Naive thymus-derived CD8-positive, alpha-beta T cell (primary cell): ENCODE results near the gene UGT2B7. TPM values are rescaled to one million over a fixed set of nuclear protein-coding genes. Genes with fewer than 3 reads are reported as not detected.

Experiments
- ATAC-seq, 2 donors: fragments of 150-1000 bp; cut with Tn5 transposase in 1 of 2; sonication (Bioruptor Pico), chemical (Tn5 transposase) in 1 of 2; 1 replicate in 1 of 2; 2 replicates in 1 of 2; pipeline ENCODE4 v1.10.0; 2021; ENCODE audit warnings: mild to moderate bottlenecking in 2 of 2, moderate library complexity in 2 of 2
- POLR2A ChIA-PET: fragments of 350-600 bp; sonication (Branson Sonifier 250); formaldehyde crosslinking; loops from one replicate; lab custom pipeline; 2021; ENCODE audit warnings: antibody characterized with exemption; lab: Charles Lee
- DNase-seq, 10 donors: peaks; one replicate each; pipeline versions ENCODE4 v3.0.0 to v3.0.0-alpha.2; 2020 to 2022
- H3K27ac Mint-ChIP-seq, 10 donors: one replicate each; pipeline ENCODE4 v1.8.0; 2020 to 2022; ENCODE audit warnings: mild to moderate bottlenecking in 10 of 10, mixed read lengths in 10 of 10, moderate library complexity in 4 of 10, inconsistent platforms in 1 of 10
- H3K27me3 Mint-ChIP-seq, 5 donors: one replicate each; pipeline ENCODE4 v1.8.0; 2021 to 2022; ENCODE audit warnings: mixed read lengths in 5 of 5
- H3K36me3 Mint-ChIP-seq, 3 donors: one replicate each; pipeline ENCODE4 v1.8.0; 2020 to 2022; ENCODE audit warnings: mixed read lengths in 3 of 3, mild to moderate bottlenecking in 2 of 3, inconsistent platforms in 1 of 3
- H3K4me1 Mint-ChIP-seq, 4 donors: one replicate each; pipeline ENCODE4 v1.8.0; 2021 to 2022; ENCODE audit warnings: mixed read lengths in 4 of 4
- H3K4me3 Mint-ChIP-seq, 10 donors: one replicate each; pipeline ENCODE4 v1.8.0; 2020 to 2022; ENCODE audit warnings: mild to moderate bottlenecking in 10 of 10, mixed read lengths in 10 of 10, moderate library complexity in 6 of 10, inconsistent platforms in 1 of 10
- H3K9me3 Mint-ChIP-seq, 9 donors: one replicate each; pipeline ENCODE4 v1.8.0; 2020 to 2022; ENCODE audit warnings: mixed read lengths in 9 of 9, mild to moderate bottlenecking in 3 of 9, inconsistent platforms in 1 of 9, moderate library complexity in 1 of 9
- polyA plus RNA-seq, 3 donors: library from polyadenylated mRNA; unstranded; fragments of 300-500 nt; fragmentation: Illumina TruSeq; gene quantifications; one replicate each; pipeline ENCODE4 v1.2.3, GENCODE V29; 2021
- total RNA-seq, 8 experiments: library from RNA in 2 of 8; stranded (reverse) in 2 of 8; gene quantifications; one replicate each; pipeline ENCODE4 v1.2.3 and lab custom pipeline; 2021 to 2026

Gene UGT2B7
- total and polyA plus RNA-seq, 5 experiments from 2014 or later = not detected

GRCh38 chr4:69133993-69134392 lies 37.7 kb downstream of the UGT2B7 start:
- Mint-ChIP-seq H3K9me3 (no peaks in the 10 kb centered on the region), H3K27ac (no peak overlapping the region), H3K27me3 (no peaks in the 10 kb centered on the region), H3K36me3 (no peaks in the 10 kb centered on the region), H3K4me1 (no peaks in the 10 kb centered on the region), H3K4me3 (no peak overlapping the region)
- ATAC-seq = no peak
- POLR2A ChIA-PET = no interaction called here
- no peak for DNase-seq

DNA sequence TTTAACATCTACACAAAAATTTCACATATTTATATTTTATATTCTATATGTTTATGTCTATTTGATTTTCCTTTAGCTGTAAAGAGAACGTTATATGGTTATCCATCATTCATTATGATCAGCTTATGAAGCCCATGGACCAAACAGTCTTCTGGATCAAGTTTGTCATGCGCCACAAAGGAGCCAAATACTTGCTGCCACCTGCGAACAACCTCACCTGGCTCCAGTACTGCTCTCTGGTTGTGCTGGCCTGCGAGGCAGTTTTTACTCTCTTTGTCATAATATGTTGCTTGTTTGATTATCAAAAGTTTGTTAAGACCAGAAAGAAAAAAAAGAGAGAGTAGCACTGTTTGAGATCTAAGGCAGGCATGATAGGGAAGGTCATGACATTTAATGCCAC lies 38.2 kb downstream of the UGT2B7 start:
- Mint-ChIP-seq H3K27me3 (no peaks in the 10 kb centered on the region), H3K4me3 (no peak overlapping the region), H3K4me1 (no peaks in the 10 kb centered on the region), H3K9me3 (peaks cover 0 to 2% (median 0%) of the 10 kb centered on the region in 9 donors), H3K36me3 (no peaks in the 10 kb centered on the region), H3K27ac (no peak overlapping the region)
- POLR2A ChIA-PET = no interaction called here
- ATAC-seq = no peak
- no peak for DNase-seq

- H3K27me3 Mint-ChIP-seq = no peaks in the 10 kb centered on the region
- POLR2A ChIA-PET = no interaction called here
- H3K4me1 Mint-ChIP-seq = no peaks in the 10 kb centered on the region
- no peak overlapping the region for H3K27ac Mint-ChIP-seq
- ATAC-seq (no peak), DNase-seq (no peak)
- H3K36me3 Mint-ChIP-seq = no peaks in the 10 kb centered on the region
- peaks cover 0 to 4% (median 0%) of the 10 kb centered on the region in 9 donors for H3K9me3 Mint-ChIP-seq
- H3K4me3 Mint-ChIP-seq = no peak overlapping the region
These were observed 45.0 kb downstream of the UGT2B7 start for GRCh38 chr4:69141320-69141719.

GRCh38 chr4:69147334-69147733 lies 51.1 kb downstream of the UGT2B7 start:
- POLR2A ChIA-PET = no interaction called here
- ATAC-seq = no peak
- peaks cover 0 to 2% (median 0%) of the 10 kb centered on the region in 9 donors for H3K9me3 Mint-ChIP-seq

GRCh38 chr4:69154021-69154420 lies 57.7 kb downstream of the UGT2B7 start:
- H3K4me1 Mint-ChIP-seq = no peaks in the 10 kb centered on the region
- no peaks in the 10 kb centered on the region for H3K9me3 Mint-ChIP-seq
- POLR2A ChIA-PET = no interaction called here
- H3K4me3 Mint-ChIP-seq = no peak overlapping the region
- no peaks in the 10 kb centered on the region for H3K36me3 Mint-ChIP-seq
- no peaks in the 10 kb centered on the region for H3K27me3 Mint-ChIP-seq
- no peak overlapping the region for H3K27ac Mint-ChIP-seq
- DNase-seq = no peak
- no peak for ATAC-seq

More at GRCh38 chr4:69147334-69147733, 51.1 kb downstream of the UGT2B7 start:
- H3K27ac Mint-ChIP-seq = no peak overlapping the region
- no peak overlapping the region for H3K4me3 Mint-ChIP-seq
- H3K27me3 Mint-ChIP-seq = peaks cover 0 to 7% (median 0%) of the 10 kb centered on the region in 5 donors
- no peak for DNase-seq
- no peaks in the 10 kb centered on the region for H3K36me3 Mint-ChIP-seq
- H3K4me1 Mint-ChIP-seq = no peaks in the 10 kb centered on the region

GRCh38 chr4:69156913-69157312 lies 60.6 kb downstream of the UGT2B7 start:
- Mint-ChIP-seq H3K4me3 (no peak overlapping the region), H3K36me3 (no peaks in the 10 kb centered on the region), H3K27ac (no peak overlapping the region), H3K9me3 (no peaks in the 10 kb centered on the region), H3K27me3 (no peaks in the 10 kb centered on the region), H3K4me1 (no peaks in the 10 kb centered on the region)
- ATAC-seq (no peak), DNase-seq (no peak)
- POLR2A ChIA-PET = no interaction called here

Other genes with a start within 250 kb of the UGT2B7 start
- not detected for gene UGT2A3, start 144.7 kb upstream of the UGT2B7 start, total RNA-seq
- not detected for gene UGT2A3, start 144.7 kb upstream of the UGT2B7 start, polyA plus RNA-seq
- not detected for gene UGT2B11, start 118.3 kb downstream of the UGT2B7 start, total RNA-seq
- gene UGT2B11, start 118.3 kb downstream of the UGT2B7 start, polyA plus RNA-seq = not detected
- not detected for gene UGT2B28, start 184.0 kb downstream of the UGT2B7 start, total RNA-seq
- gene UGT2B28, start 184.0 kb downstream of the UGT2B7 start, polyA plus RNA-seq = not detected